ENCODE data around the gene MYOCD. TPM values are rescaled to one million over a fixed set of nuclear protein-coding genes. Genes with fewer than 3 reads are reported as not detected.

Gene MYOCD
- total RNA-seq, 1 experiment from 2014 or later = 2.6 TPM

DNA sequence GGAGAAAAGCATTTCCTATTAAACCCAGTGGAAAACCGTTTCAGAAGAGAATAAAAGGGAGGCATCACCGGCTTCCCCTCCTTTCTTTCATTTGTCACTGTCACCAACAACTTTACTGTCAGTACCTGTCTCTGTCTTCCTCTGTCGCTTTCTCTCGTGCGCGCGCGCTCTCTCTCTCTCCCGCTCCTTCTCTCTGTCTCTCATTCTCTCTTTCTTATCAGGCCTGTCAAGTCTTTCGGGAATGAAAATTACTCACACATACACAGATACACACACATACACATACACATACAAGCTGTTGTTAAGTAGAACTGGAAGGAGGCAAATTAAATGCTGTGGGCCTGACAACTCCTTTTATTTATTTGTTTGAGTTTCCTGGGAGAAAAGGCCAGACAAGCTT lies 17.6 kb downstream of the MYOCD start:
- intact Hi-C loops (cut with micrococcal nuclease; ENCODE audit: unreplicated experiment) = no loop called here
- no peak overlapping the region for H3K4me3 Mint-ChIP-seq (ENCODE audit: unreplicated experiment)

DNA sequence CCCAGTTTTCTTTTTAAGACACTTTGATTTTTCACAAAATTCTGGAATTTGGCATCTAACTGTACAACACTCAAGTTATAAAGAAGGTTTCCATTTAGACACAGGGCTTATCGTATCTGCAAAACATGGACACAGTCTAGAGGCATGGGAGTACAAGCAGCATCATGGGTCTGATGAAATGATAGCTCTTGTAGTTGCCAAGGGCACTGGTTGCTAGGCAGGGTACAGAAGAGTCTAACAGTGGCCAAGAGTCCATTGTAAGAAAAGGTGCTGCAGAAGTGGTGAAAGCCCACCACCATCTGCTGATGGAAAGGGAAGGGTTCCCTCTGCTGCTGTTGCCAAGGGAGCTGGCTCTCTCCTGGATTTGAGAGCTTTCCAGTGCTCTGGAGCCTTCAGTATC lies 20.8 kb downstream of the MYOCD start:
- Mint-ChIP-seq H3K27me3 (ENCODE audit: insufficient read depth, unreplicated experiment) (peaks cover 3% of the 10 kb centered on the region), H3K27ac (ENCODE audit: unreplicated experiment) (no peak overlapping the region), H3K9me3 (ENCODE audit: unreplicated experiment) (no peaks in the 10 kb centered on the region), H3K36me3 (ENCODE audit: insufficient read depth, unreplicated experiment) (no peaks in the 10 kb centered on the region), H3K4me1 (ENCODE audit: low read depth, unreplicated experiment) (no peaks in the 10 kb centered on the region), H3K4me3 (ENCODE audit: unreplicated experiment) (no peak overlapping the region)
- TF ChIP-seq, protein P1, sequence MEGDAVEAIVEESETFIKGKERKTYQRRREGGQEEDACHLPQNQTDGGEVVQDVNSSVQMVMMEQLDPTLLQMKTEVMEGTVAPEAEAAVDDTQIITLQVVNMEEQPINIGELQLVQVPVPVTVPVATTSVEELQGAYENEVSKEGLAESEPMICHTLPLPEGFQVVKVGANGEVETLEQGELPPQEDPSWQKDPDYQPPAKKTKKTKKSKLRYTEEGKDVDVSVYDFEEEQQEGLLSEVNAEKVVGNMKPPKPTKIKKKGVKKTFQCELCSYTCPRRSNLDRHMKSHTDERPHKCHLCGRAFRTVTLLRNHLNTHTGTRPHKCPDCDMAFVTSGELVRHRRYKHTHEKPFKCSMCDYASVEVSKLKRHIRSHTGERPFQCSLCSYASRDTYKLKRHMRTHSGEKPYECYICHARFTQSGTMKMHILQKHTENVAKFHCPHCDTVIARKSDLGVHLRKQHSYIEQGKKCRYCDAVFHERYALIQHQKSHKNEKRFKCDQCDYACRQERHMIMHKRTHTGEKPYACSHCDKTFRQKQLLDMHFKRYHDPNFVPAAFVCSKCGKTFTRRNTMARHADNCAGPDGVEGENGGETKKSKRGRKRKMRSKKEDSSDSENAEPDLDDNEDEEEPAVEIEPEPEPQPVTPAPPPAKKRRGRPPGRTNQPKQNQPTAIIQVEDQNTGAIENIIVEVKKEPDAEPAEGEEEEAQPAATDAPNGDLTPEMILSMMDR (IDR thresholded peaks at IDR 0.05; ENCODE audit: insufficient read depth in 1 of 2, low read depth in 1 of 2, low read length in 1 of 2, severe bottlenecking in 1 of 2, unreplicated experiment in 1 of 2) = no peak
- DNase-seq = no peak
- intact Hi-C loops (cut with micrococcal nuclease; ENCODE audit: unreplicated experiment) = no loop called here
- Histone ChIP-seq H3K27me3 (replicated peaks; ENCODE audit: control insufficient read depth, insufficient read depth, low read length) (no peaks in the 10 kb centered on the region), H3K4me1 (no peaks in the 10 kb centered on the region), H3K36me3 (ENCODE audit: control insufficient read depth, insufficient read depth, low read length) (no peaks in the 10 kb centered on the region), H3K9me3 (no peaks in the 10 kb centered on the region), H3K4me3 (ENCODE audit: low read depth, low read length) (no peak overlapping the region)
- CTCF ChIA-PET = no interaction called here
- no TSS peak for BruUV-seq (replicated peaks)
- POLR2A ChIA-PET = no interaction called here

More for the DNA sequence above, 17.6 kb downstream of the MYOCD start:
- H3K9me3 ChIP-seq = no peaks in the 10 kb centered on the region
- H3K27ac Mint-ChIP-seq (ENCODE audit: unreplicated experiment) = no peak overlapping the region
- no peaks in the 10 kb centered on the region for H3K36me3 Mint-ChIP-seq (ENCODE audit: insufficient read depth, unreplicated experiment)
- no TSS peak for BruUV-seq (replicated peaks)
- no peak for DNase-seq
- CTCF ChIA-PET = no interaction called here
- no peaks in the 10 kb centered on the region for H3K4me1 ChIP-seq
- no peak overlapping the region for H3K4me3 ChIP-seq (ENCODE audit: low read depth, low read length)
- H3K27me3 Mint-ChIP-seq (ENCODE audit: insufficient read depth, unreplicated experiment) = no peaks in the 10 kb centered on the region
- TF ChIP-seq, protein P1 (IDR thresholded peaks at IDR 0.05; ENCODE audit: insufficient read depth in 1 of 2, low read depth in 1 of 2, low read length in 1 of 2, severe bottlenecking in 1 of 2, unreplicated experiment in 1 of 2) = no peak
- H3K36me3 ChIP-seq (ENCODE audit: control insufficient read depth, insufficient read depth, low read length) = no peaks in the 10 kb centered on the region
- no peaks in the 10 kb centered on the region for H3K9me3 Mint-ChIP-seq (ENCODE audit: unreplicated experiment)
- POLR2A ChIA-PET = no interaction called here
- H3K27me3 ChIP-seq (replicated peaks; ENCODE audit: control insufficient read depth, insufficient read depth, low read length) = no peaks in the 10 kb centered on the region
- H3K4me1 Mint-ChIP-seq (ENCODE audit: low read depth, unreplicated experiment) = no peaks in the 10 kb centered on the region

DNA sequence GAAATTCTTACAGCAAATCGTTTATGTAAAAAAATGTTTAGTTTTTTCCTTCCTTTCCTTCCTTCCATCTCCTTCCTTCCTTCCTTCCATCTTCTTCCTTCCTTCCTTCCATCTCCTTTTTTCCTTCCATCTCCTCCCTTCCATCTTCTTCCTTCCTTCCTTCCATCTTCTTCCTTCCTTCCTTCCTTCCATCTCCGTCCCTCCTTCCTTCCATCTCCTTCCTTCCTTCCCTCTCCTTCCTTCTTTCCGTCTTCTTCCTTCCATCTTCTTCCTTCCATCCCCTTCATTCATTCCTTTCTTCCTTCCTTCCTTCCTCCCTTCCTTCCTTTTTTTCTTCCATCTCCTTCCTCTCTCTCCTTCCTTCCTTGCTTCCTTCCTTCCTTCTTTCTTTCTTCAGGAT lies 22.7 kb downstream of the MYOCD start:
- TF ChIP-seq, protein P1 (IDR thresholded peaks at IDR 0.05; ENCODE audit: insufficient read depth in 1 of 2, low read depth in 1 of 2, low read length in 1 of 2, severe bottlenecking in 1 of 2, unreplicated experiment in 1 of 2) = no peak
- CTCF ChIA-PET = no interaction called here
- no TSS peak for BruUV-seq (replicated peaks)
- Mint-ChIP-seq H3K27me3 (ENCODE audit: insufficient read depth, unreplicated experiment) (peaks cover 3% of the 10 kb centered on the region), H3K4me1 (ENCODE audit: low read depth, unreplicated experiment) (no peaks in the 10 kb centered on the region), H3K36me3 (ENCODE audit: insufficient read depth, unreplicated experiment) (no peaks in the 10 kb centered on the region), H3K9me3 (ENCODE audit: unreplicated experiment) (no peaks in the 10 kb centered on the region), H3K27ac (ENCODE audit: unreplicated experiment) (no peak overlapping the region), H3K4me3 (ENCODE audit: unreplicated experiment) (no peak overlapping the region)
- no peak for DNase-seq
- H3K4me1 ChIP-seq = no peaks in the 10 kb centered on the region
- POLR2A ChIA-PET = no interaction called here
- intact Hi-C loops (cut with micrococcal nuclease; ENCODE audit: unreplicated experiment) = no loop called here
- H3K36me3 ChIP-seq (ENCODE audit: control insufficient read depth, insufficient read depth, low read length) = no peaks in the 10 kb centered on the region
- no peaks in the 10 kb centered on the region for H3K27me3 ChIP-seq (replicated peaks; ENCODE audit: control insufficient read depth, insufficient read depth, low read length)
- no peak overlapping the region for H3K4me3 ChIP-seq (ENCODE audit: low read depth, low read length)
- no peaks in the 10 kb centered on the region for H3K9me3 ChIP-seq
